GM18502 (cell line): ENCODE measurements around the gene FRMD4A.

Experiments used
- ATAC-seq: cut with Tn5 transposase; IDR thresholded peaks from one replicate; pipeline ENCODE4 v1.9.1; 2021; ENCODE audit warnings: mild to moderate bottlenecking; ENCODE audit not compliant: unreplicated experiment, poor library complexity

Gene FRMD4A

GRCh38 chr10:14196113-14196512 is 134.6 kb downstream of the FRMD4A start:
- no peak for ATAC-seq

- ATAC-seq, result no peak
Measured at GRCh38 chr10:14195433-14195832, 135.3 kb downstream of the FRMD4A start.

- no peak for ATAC-seq
Measured at GRCh38 chr10:14192746-14193145, 138.0 kb downstream of the FRMD4A start.

- no peak for ATAC-seq
Measured at GRCh38 chr10:14191871-14192270, 138.9 kb downstream of the FRMD4A start.

GRCh38 chr10:14191407-14191806 is 139.3 kb downstream of the FRMD4A start:
- ATAC-seq, result no peak

GRCh38 chr10:14190702-14191101 is 140.0 kb downstream of the FRMD4A start:
- no peak for ATAC-seq

GRCh38 chr10:14186245-14186644 is 144.5 kb downstream of the FRMD4A start:
- no peak for ATAC-seq

- peak; percentile 82 for ATAC-seq
Measured at GRCh38 chr10:14185316-14186045, 145.2 kb downstream of the FRMD4A start.

- ATAC-seq, result peak; percentile 71
Measured at GRCh38 chr10:14184841-14185315, 145.8 kb downstream of the FRMD4A start.

- ATAC-seq, result no peak
Measured at GRCh38 chr10:14182781-14183180, 147.9 kb downstream of the FRMD4A start.

GRCh38 chr10:14181567-14181936 is 149.2 kb downstream of the FRMD4A start:
- no peak for ATAC-seq

GRCh38 chr10:14180911-14181566 is 149.7 kb downstream of the FRMD4A start:
- ATAC-seq, result no peak

- ATAC-seq, result no peak
Measured at GRCh38 chr10:14179251-14179650, 151.5 kb downstream of the FRMD4A start.

- ATAC-seq, result no peak
Measured at GRCh38 chr10:14173706-14174594, 156.8 kb downstream of the FRMD4A start.

- ATAC-seq, result no peak
Measured at GRCh38 chr10:14173391-14173705, 157.4 kb downstream of the FRMD4A start.

- no peak for ATAC-seq
Measured at GRCh38 chr10:14172336-14172950, 158.3 kb downstream of the FRMD4A start.

- no peak for ATAC-seq
Measured at GRCh38 chr10:14171336-14171735, 159.4 kb downstream of the FRMD4A start.

GRCh38 chr10:14163377-14164086 is 167.2 kb downstream of the FRMD4A start:
- ATAC-seq, result no peak

GRCh38 chr10:14162629-14163344 is 167.9 kb downstream of the FRMD4A start:
- ATAC-seq, result no peak
